OCI-LY7 (cell line): ENCODE results near the gene DQX1. TPM values are rescaled to one million over a fixed set of nuclear protein-coding genes. Genes with fewer than 3 reads are reported as not detected.

Source experiments
- BruUV-seq: library from RNA; stranded (reverse); fragments of 400-500 nt; replicated peaks from 2 replicates; lab custom pipeline; 2021; lab: Mats Ljungman, UMichigan
- CTCF ChIA-PET: fragments of 300-600 bp; sonication (Branson Sonifier 250); formaldehyde crosslinking; loops from one replicate; lab custom pipeline; 2022; ENCODE audit warnings: antibody characterized with exemption; ENCODE audit not compliant: unreplicated experiment; lab: Charles Lee
- POLR2A ChIA-PET: fragments of 300-600 bp; sonication (Branson Sonifier 250); formaldehyde crosslinking; loops from one replicate; lab custom pipeline; 2022; ENCODE audit warnings: antibody characterized with exemption; lab: Charles Lee
- DNase-seq: peaks from one replicate; pipeline ENCODE4 v3.0.0-alpha.2; 2015; ENCODE audit warnings: low spot score
- H2AFZ ChIP-seq: fragments of 200-600 bp; sonication (generic), shearing (Covaris generic); 2 replicates; pipeline ENCODE4 v1.6.1; 2014; ENCODE audit warnings: mild to moderate bottlenecking, antibody characterized with exemption, low read length, moderate library complexity
- H3K27ac ChIP-seq: fragments of 200-600 bp; sonication (generic); 2 replicates; pipeline ENCODE4 v1.5.1; 2014; ENCODE audit warnings: mixed run types, low read depth, mild to moderate bottlenecking, moderate library complexity, low read length, inconsistent platforms; ENCODE audit not compliant: poor library complexity, severe bottlenecking
- H3K36me3 ChIP-seq: fragments of 200-600 bp; sonication (generic); 2 replicates; pipeline ENCODE4 v1.6.1; 2014; ENCODE audit warnings: mild to moderate bottlenecking, antibody characterized with exemption, low read length, moderate library complexity, mixed read lengths; ENCODE audit not compliant: insufficient read depth
- H3K4me1 ChIP-seq: fragments of 200-600 bp; sonication (generic); 2 replicates; pipeline ENCODE4 v1.5.1; 2014; ENCODE audit warnings: mild to moderate bottlenecking, low read length; ENCODE audit not compliant: insufficient read depth, poor library complexity, severe bottlenecking
- H3K4me2 ChIP-seq: fragments of 200-600 bp; sonication (generic); 2 replicates; pipeline ENCODE4 v1.6.1; 2014; ENCODE audit warnings: mild to moderate bottlenecking, low read length
- H3K4me3 ChIP-seq: fragments of 200-600 bp; sonication (generic); 2 replicates; pipeline ENCODE4 v1.5.1; 2014; ENCODE audit warnings: mild to moderate bottlenecking, low read depth, low read length; ENCODE audit not compliant: poor library complexity, severe bottlenecking
- H3K79me2 ChIP-seq: fragments of 200-600 bp; sonication (generic); 2 replicates; pipeline ENCODE4 v1.6.1; 2016; ENCODE audit warnings: low read depth, mild to moderate bottlenecking, low read length, moderate library complexity, mixed read lengths; ENCODE audit not compliant: insufficient read depth
- H3K9me2 ChIP-seq: fragments of 200-600 bp; sonication (generic); 2 replicates; pipeline ENCODE4 v1.6.1; 2016; ENCODE audit warnings: mild to moderate bottlenecking, low read length, mixed read lengths; ENCODE audit not compliant: insufficient read depth
- H3K9me3 ChIP-seq: fragments of 200-600 bp; sonication (generic); 2 replicates; pipeline ENCODE4 v1.6.1; 2014; ENCODE audit warnings: mild to moderate bottlenecking, mixed run types, low read length, mixed read lengths
- H4K20me1 ChIP-seq: fragments of 200-600 bp; sonication (generic); 2 replicates; pipeline ENCODE4 v1.6.1; 2014; ENCODE audit warnings: mild to moderate bottlenecking, antibody characterized with exemption, low read length, moderate library complexity, mixed read lengths; ENCODE audit not compliant: insufficient read depth
- CTCF ChIP-seq: fragments of 200-600 bp; sonication (generic); conservative IDR thresholded peaks from 2 replicates; pipeline ENCODE4 v1.5.1; 2014; ENCODE audit warnings: mild to moderate bottlenecking, antibody characterized with exemption, low read length, moderate library complexity, mixed read lengths
- EZH2phosphoT487 ChIP-seq: fragments of 200-600 bp; sonication (generic); IDR thresholded peaks from 2 replicates; pipeline ENCODE4 v1.6.1; 2018; ENCODE audit warnings: low read depth, borderline replicate concordance, mild to moderate bottlenecking, mixed run types, antibody characterized with exemption, low read length, moderate library complexity, mixed read lengths
- intact Hi-C: fragments of 100-400 bp; cut with micrococcal nuclease; formaldehyde crosslinking; loops from one replicate; pipeline ENCODE4 v1.10.0; 2022; ENCODE audit not compliant: unreplicated experiment
- total RNA-seq, 2 experiments: library from RNA; depleted of rRNA in 1 of 2; stranded (reverse); fragments of >200 nt in 1 of 2; shearing (Covaris generic) in 1 of 2; gene quantifications; 2 replicates each; pipeline ENCODE4 v1.2.3, GENCODE V29; 2014 to 2022

Gene DQX1
- total RNA-seq, 2 experiments from 2014 or later: 0.32 to 0.76 TPM

- H3K79me2 ChIP-seq: no peaks in the 10 kb centered on the region
- no peaks in the 10 kb centered on the region for H3K9me2 ChIP-seq
- H3K27ac ChIP-seq: no peak overlapping the region
- no peak overlapping the region for H3K4me2 ChIP-seq
- no peak overlapping the region for H2AFZ ChIP-seq
- intact Hi-C loops: no loop called here
- ChIA-PET CTCF (no interaction called here), POLR2A (interaction anchor here (0.6 kb wide), 1 partner anchor 8 kb away, joined by 4 read pairs; no protein-coding TSS in a partner anchor)
- no peak for TF ChIP-seq CTCF
- no peak for TF ChIP-seq EZH2phosphoT487
- no peak overlapping the region for H3K4me3 ChIP-seq
- no TSS peak for BruUV-seq
- peaks cover 44% of the 10 kb centered on the region for H3K36me3 ChIP-seq
- no peaks in the 10 kb centered on the region for H4K20me1 ChIP-seq
- DNase-seq: no peak
- no peaks in the 10 kb centered on the region for H3K9me3 ChIP-seq
- H3K4me1 ChIP-seq: no peaks in the 10 kb centered on the region
These were observed 34.1 kb downstream of the DQX1 start for GRCh38 chr2:74491648-74492544.

GRCh38 chr2:74489906-74490305 is 36.1 kb downstream of the DQX1 start:
- POLR2A ChIA-PET: interaction anchor here (0.6 to 0.9 kb wide), 2 partner anchors 17 kb away, joined by 3 to 4 read pairs; partner anchors contain the start of gene PCGF1
- Histone ChIP-seq H3K79me2 (no peaks in the 10 kb centered on the region), H3K4me2 (no peak overlapping the region), H3K27ac (no peak overlapping the region), H3K9me2 (no peaks in the 10 kb centered on the region), H2AFZ (no peak overlapping the region), H3K36me3 (peaks cover 60% of the 10 kb centered on the region), H4K20me1 (no peaks in the 10 kb centered on the region), H3K4me1 (no peaks in the 10 kb centered on the region), H3K4me3 (no peak overlapping the region), H3K9me3 (no peaks in the 10 kb centered on the region)
- CTCF ChIA-PET: interaction anchor here (0.6 kb wide), 1 partner anchor 361 kb away, joined by 3 read pairs; no protein-coding TSS in a partner anchor
- BruUV-seq: no TSS peak
- intact Hi-C loops: no loop called here
- TF ChIP-seq CTCF (no peak), EZH2phosphoT487 (no peak)
- DNase-seq: no peak
